NCI-H1092 treated with DMSO at 0.1 percent for 48 hours (cell line): Measurements from ENCODE around the gene CCS.
"Not testable (repeated sequence)": the region's sequence is repeated elsewhere in the genome, so short reads cannot be mapped to it uniquely, and the experiment has no call there.

Source experiments
- DNase-seq: peaks from one replicate; lab custom pipeline; 2025; lab: John Stamatoyannopoulos, UW

The CCS gene

GRCh38 chr11:66591175-66591574 lies 1.8 kb upstream of the CCS start:
- DNase-seq, result no peak

GRCh38 chr11:66593303-66593635 lies 284 bp downstream of the CCS start:
- no peak for DNase-seq

- no peak for DNase-seq
These were observed 665 bp downstream of the CCS start for GRCh38 chr11:66593650-66594049.

GRCh38 chr11:66595245-66595904 lies 2.4 kb downstream of the CCS start:
- DNase-seq, result peak; percentile 4

- no peak for DNase-seq
These were observed 6.0 kb downstream of the CCS start for GRCh38 chr11:66598993-66599392.

GRCh38 chr11:66600219-66600618 lies 7.2 kb downstream of the CCS start:
- no peak for DNase-seq

- DNase-seq, result no peak
These were observed 7.7 kb downstream of the CCS start for GRCh38 chr11:66600631-66601233.

GRCh38 chr11:66603072-66603471 lies 10.1 kb downstream of the CCS start:
- no peak for DNase-seq

- DNase-seq, result no peak
These were observed 11.2 kb downstream of the CCS start for GRCh38 chr11:66604155-66604554.

GRCh38 chr11:66606608-66607007 lies 13.6 kb downstream of the CCS start:
- DNase-seq, result not testable (repeated sequence)

GRCh38 chr11:66607126-66607834 lies 14.3 kb downstream of the CCS start:
- peak; percentile 43 for DNase-seq

GRCh38 chr11:66609721-66610617 lies 17.0 kb downstream of the CCS start:
- no peak for DNase-seq

GRCh38 chr11:66612458-66612857 lies 19.5 kb downstream of the CCS start:
- DNase-seq, result no peak

- DNase-seq, result no peak
These were observed 21.1 kb downstream of the CCS start for GRCh38 chr11:66614073-66614472.

GRCh38 chr11:66616379-66617154 lies 23.6 kb downstream of the CCS start, which contains the start of gene RBM14:
Gene RBM14, plus strand, starts transcription at chr11:66616630. Its CDS starts 91 bp downstream, at chr11:66616721.
- peak; percentile 99 for DNase-seq

GRCh38 chr11:66617155-66617834 lies 24.3 kb downstream of the CCS start:
- DNase-seq, result no peak

GRCh38 chr11:66619080-66619554 lies 26.1 kb downstream of the CCS start:
- no peak for DNase-seq

GRCh38 chr11:66624450-66624849 lies 31.5 kb downstream of the CCS start:
- no peak for DNase-seq

GRCh38 chr11:66625041-66625751 lies 32.2 kb downstream of the CCS start:
- DNase-seq, result no peak

GRCh38 chr11:66625752-66626149 lies 32.8 kb downstream of the CCS start:
- DNase-seq, result no peak
